Activated CD8-positive, alpha-beta T cell treated with anti-CD3 and anti-CD28 coated beads for 36 hours (primary cell): ENCODE data around the gene KCNJ11. TPM values are rescaled to one million over a fixed set of nuclear protein-coding genes. Genes with fewer than 3 reads are reported as not detected.

ENCODE experiments used
- ATAC-seq: fragments of 200-7000 bp; cut with Tn5 transposase; one replicate; pipeline ENCODE4 v1.10.0; 2021; ENCODE audit warnings: mild to moderate bottlenecking, moderate library complexity
- CTCF ChIA-PET: fragments of 350-600 bp; sonication (Branson Sonifier 250); formaldehyde crosslinking; loops from one replicate; lab custom pipeline; 2021; ENCODE audit warnings: antibody characterized with exemption; lab: Charles Lee
- POLR2A ChIA-PET: fragments of 350-600 bp; sonication (Branson Sonifier 250); formaldehyde crosslinking; loops from one replicate; lab custom pipeline; 2021; ENCODE audit warnings: antibody characterized with exemption; lab: Charles Lee
- DNase-seq: peaks from one replicate; pipeline ENCODE4 v3.0.0-alpha.2; 2020
- H3K27ac Mint-ChIP-seq: one replicate; pipeline ENCODE4 v1.8.0; 2021; ENCODE audit warnings: mild to moderate bottlenecking, mixed read lengths
- H3K27me3 Mint-ChIP-seq: one replicate; pipeline ENCODE4 v1.8.0; 2021; ENCODE audit warnings: mixed read lengths
- H3K36me3 Mint-ChIP-seq: one replicate; pipeline ENCODE4 v1.8.0; 2021; ENCODE audit warnings: low read depth, mixed read lengths
- H3K4me1 Mint-ChIP-seq: one replicate; pipeline ENCODE4 v1.8.0; 2021; ENCODE audit warnings: low read depth, mixed read lengths
- H3K4me3 Mint-ChIP-seq: one replicate; pipeline ENCODE4 v1.8.0; 2021; ENCODE audit warnings: mild to moderate bottlenecking, moderate library complexity, mixed read lengths
- H3K9me3 Mint-ChIP-seq: one replicate; pipeline ENCODE4 v1.8.0; 2021; ENCODE audit warnings: mixed read lengths
- intact Hi-C: fragments of 100-400 bp; cut with micrococcal nuclease; formaldehyde crosslinking; loops from one replicate; pipeline ENCODE4 v1.10.0; 2022
- total RNA-seq, 2 experiments: library from RNA; stranded (reverse); gene quantifications; one replicate each; pipeline ENCODE4 v1.2.3, GENCODE V29; 2021
- TF ChIP-seq, protein P1 (sequence below): fragments of 200-600 bp; IDR thresholded peaks from one replicate; pipeline ENCODE4 v1.8.0; 2022; ENCODE audit warnings: antibody characterized with exemption, mild to moderate bottlenecking

KCNJ11 gene
- total RNA-seq, 2 experiments from 2014 or later: 1.2 to 2.4 TPM

DNA sequence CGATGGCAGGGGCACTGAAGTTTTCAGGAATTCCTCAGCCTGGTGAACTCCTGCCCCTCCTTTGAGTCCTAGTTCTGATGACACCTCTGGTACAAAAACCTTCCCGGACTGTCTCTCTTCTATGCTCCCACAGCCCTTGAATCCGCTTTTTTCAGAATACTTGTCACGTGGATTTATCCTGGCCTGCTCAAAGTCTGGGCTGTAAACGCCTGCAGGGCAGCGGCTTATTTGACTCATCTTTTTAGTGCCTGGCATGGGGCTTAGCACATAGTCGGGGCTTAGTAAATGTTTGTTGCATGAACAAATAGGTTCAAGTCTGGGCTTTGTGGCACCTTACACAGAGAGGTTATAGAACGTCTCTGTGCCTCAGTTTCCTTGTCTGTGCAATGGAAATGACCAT lies 13.4 kb upstream of the KCNJ11 start:
- Mint-ChIP-seq H3K4me3 (no peak overlapping the region), H3K27ac (no peak overlapping the region), H3K27me3 (no peaks in the 10 kb centered on the region), H3K36me3 (no peaks in the 10 kb centered on the region), H3K9me3 (no peaks in the 10 kb centered on the region), H3K4me1 (no peaks in the 10 kb centered on the region)
- DNase-seq (no peak), ATAC-seq (no peak)
- POLR2A ChIA-PET: no interaction called here
- CTCF ChIA-PET: interaction anchor here (1.0 kb wide), 1 partner anchor 12 kb away, joined by 3 read pairs; no protein-coding TSS in a partner anchor
- intact Hi-C loops: no loop called here
- TF ChIP-seq, protein P1, sequence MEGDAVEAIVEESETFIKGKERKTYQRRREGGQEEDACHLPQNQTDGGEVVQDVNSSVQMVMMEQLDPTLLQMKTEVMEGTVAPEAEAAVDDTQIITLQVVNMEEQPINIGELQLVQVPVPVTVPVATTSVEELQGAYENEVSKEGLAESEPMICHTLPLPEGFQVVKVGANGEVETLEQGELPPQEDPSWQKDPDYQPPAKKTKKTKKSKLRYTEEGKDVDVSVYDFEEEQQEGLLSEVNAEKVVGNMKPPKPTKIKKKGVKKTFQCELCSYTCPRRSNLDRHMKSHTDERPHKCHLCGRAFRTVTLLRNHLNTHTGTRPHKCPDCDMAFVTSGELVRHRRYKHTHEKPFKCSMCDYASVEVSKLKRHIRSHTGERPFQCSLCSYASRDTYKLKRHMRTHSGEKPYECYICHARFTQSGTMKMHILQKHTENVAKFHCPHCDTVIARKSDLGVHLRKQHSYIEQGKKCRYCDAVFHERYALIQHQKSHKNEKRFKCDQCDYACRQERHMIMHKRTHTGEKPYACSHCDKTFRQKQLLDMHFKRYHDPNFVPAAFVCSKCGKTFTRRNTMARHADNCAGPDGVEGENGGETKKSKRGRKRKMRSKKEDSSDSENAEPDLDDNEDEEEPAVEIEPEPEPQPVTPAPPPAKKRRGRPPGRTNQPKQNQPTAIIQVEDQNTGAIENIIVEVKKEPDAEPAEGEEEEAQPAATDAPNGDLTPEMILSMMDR: no peak

DNA sequence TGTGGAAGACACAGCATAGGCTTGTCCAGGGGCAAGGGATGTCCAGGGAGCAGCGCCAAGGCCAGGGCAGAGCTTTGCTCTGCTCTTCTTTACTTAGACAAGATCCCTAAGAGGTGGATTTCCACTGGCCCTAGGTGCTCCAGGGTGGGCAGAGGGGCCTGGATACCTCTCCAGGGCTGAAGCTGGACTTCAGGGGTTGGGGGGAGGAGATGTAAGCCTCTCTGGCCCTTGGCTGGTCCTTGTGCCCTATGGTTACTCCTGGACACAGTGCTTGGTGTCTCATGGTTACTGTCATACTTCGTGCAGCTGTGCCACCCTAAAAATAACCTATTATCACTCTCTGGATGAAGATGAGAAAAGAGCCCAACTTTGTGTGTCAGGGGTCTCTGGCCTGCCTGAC lies 12.9 kb upstream of the KCNJ11 start:
- POLR2A ChIA-PET: no interaction called here
- Mint-ChIP-seq H3K4me3 (no peak overlapping the region), H3K27ac (no peak overlapping the region), H3K27me3 (no peaks in the 10 kb centered on the region), H3K9me3 (no peaks in the 10 kb centered on the region), H3K36me3 (no peaks in the 10 kb centered on the region), H3K4me1 (no peaks in the 10 kb centered on the region)
- ATAC-seq (no peak), DNase-seq (no peak)
- TF ChIP-seq, protein P1: no peak
- intact Hi-C loops: no loop called here
- CTCF ChIA-PET: interaction anchor here (0.9 to 1.3 kb wide), 3 partner anchors 14 to 127 kb away, joined by 3 read pairs; no protein-coding TSS in a partner anchor

DNA sequence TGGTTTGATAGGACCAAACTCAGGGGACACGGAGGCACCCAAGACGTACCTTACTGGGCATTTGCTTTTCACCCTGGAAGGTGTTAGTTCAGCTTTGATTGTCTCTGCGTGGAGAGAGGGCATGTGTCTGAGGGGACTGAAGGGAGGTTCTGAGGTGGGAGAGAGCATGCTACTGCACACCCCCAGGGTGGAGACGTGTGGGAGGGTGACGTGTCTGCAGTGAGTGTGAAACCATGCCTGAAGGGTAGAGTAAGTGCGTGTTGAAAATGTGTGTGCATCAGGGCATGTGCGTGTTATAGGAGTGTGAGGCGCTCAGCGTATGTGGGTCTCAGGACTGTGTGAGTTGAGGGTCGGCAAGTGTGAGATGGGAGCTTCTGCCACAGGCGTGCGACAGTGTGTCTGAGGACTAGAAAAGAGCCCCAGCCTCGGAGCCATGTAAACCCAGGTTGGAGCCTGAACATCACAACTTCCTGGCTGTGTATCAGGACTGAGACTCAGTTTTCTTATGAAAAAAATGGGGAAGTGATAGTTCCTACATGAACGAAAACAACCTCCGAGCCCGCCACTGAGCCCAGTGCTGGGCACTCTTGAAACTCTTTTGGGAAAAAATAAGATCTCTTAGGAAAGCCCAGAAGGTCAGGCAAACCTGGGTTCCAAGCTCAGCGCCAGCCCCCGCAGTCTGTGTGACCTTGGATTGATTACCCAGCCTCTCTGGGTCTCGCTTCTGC lies 11.8 kb upstream of the KCNJ11 start:
- ChIA-PET CTCF (interaction anchor here (1.2 to 4.1 kb wide), 3 partner anchors 13 to 128 kb away, joined by 3 to 20 read pairs (median 3); no protein-coding TSS in a partner anchor), POLR2A (no interaction called here)
- intact Hi-C loops: no loop called here
- H3K36me3 Mint-ChIP-seq: no peaks in the 10 kb centered on the region
- no peaks in the 10 kb centered on the region for H3K4me1 Mint-ChIP-seq
- no peak for DNase-seq
- H3K9me3 Mint-ChIP-seq: no peaks in the 10 kb centered on the region
- H3K4me3 Mint-ChIP-seq: no peak overlapping the region
- TF ChIP-seq, protein P1: no peak
- no peaks in the 10 kb centered on the region for H3K27me3 Mint-ChIP-seq
- H3K27ac Mint-ChIP-seq: no peak overlapping the region
- ATAC-seq: no peak

DNA sequence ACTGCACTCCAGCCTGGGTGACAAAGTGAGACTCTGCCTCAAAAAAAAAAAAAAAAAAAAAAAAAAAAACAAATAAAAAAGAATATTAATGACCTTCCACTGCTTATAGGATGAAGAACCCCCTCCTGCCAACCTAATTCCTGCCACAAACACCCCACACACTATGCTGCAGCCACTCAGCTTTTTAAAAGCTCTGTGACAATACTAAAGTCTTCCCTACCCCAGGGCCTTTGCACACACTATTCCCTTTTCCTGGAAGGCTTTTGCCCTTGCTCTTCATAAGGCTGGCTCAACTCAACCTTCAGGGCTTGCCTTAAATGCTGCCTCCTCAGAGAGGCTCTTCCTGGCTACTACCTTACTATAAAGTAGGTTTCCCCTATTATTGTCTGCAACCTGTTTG lies 10.8 kb upstream of the KCNJ11 start:
- DNase-seq: no peak
- Mint-ChIP-seq H3K27me3 (no peaks in the 10 kb centered on the region), H3K9me3 (no peaks in the 10 kb centered on the region), H3K27ac (no peak overlapping the region), H3K36me3 (no peaks in the 10 kb centered on the region), H3K4me1 (no peaks in the 10 kb centered on the region), H3K4me3 (no peak overlapping the region)
- no peak for ATAC-seq
- CTCF ChIA-PET: interaction anchor here (4.1 kb wide), 1 partner anchor 15 kb away, joined by 20 read pairs; no protein-coding TSS in a partner anchor
- POLR2A ChIA-PET: no interaction called here
- intact Hi-C loops: no loop called here
- TF ChIP-seq, protein P1: no peak

DNA sequence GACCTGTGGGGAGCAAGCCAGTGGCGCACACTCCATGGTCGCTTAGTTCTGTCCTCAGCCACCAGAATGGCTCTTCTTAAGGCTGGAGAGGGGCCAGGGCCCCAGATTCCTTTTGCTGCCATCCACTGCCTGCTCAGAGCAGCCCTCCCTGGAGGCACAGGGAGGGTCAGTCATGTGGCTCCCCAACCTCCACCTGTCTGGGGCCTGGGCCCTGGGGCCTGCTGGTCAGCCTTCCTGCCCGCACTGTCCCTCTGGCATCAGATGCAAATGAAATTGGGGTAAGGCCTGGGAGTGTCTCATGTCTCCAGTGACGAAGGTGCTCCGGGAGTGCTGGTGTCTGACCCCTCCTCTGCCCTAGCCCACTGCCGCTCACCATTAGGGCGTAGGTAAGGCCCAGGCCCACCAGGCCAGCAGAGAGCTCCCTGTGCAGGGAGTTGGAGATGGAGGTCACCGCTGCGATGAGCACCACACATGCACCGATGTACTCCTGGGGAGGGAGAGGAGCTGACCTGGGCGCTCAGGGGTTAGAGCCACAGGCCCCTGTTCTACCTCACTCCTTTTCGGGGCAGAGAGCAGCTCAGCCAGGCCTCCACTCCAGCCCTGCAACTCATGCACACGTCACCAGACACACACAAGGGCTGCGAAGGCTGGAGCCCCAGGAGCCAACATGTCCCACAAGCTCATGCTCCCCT lies 9.0 kb upstream of the KCNJ11 start:
- Mint-ChIP-seq H3K4me1 (no peaks in the 10 kb centered on the region), H3K36me3 (no peaks in the 10 kb centered on the region), H3K27me3 (no peaks in the 10 kb centered on the region), H3K27ac (no peak overlapping the region), H3K4me3 (no peak overlapping the region), H3K9me3 (no peaks in the 10 kb centered on the region)
- TF ChIP-seq, protein P1: no peak
- CTCF ChIA-PET: interaction anchor here (1.1 to 4.1 kb wide), 3 partner anchors 9 to 107 kb away, joined by 3 to 20 read pairs (median 4); partner anchors contain the start of gene KCNJ11
- intact Hi-C loops: no loop called here
- DNase-seq: no peak
- POLR2A ChIA-PET: interaction anchor here (0.8 kb wide), 1 partner anchor 109 kb away, joined by 3 read pairs; no protein-coding TSS in a partner anchor
- ATAC-seq: no peak
